GM21360 (cell line): ENCODE measurements around the gene SGPP2.

Experiments used
- ATAC-seq: cut with Tn5 transposase; IDR thresholded peaks from one replicate; pipeline ENCODE4 v1.9.1; 2021; ENCODE audit warnings: mild to moderate bottlenecking, moderate library complexity; ENCODE audit not compliant: unreplicated experiment

SGPP2 gene

DNA sequence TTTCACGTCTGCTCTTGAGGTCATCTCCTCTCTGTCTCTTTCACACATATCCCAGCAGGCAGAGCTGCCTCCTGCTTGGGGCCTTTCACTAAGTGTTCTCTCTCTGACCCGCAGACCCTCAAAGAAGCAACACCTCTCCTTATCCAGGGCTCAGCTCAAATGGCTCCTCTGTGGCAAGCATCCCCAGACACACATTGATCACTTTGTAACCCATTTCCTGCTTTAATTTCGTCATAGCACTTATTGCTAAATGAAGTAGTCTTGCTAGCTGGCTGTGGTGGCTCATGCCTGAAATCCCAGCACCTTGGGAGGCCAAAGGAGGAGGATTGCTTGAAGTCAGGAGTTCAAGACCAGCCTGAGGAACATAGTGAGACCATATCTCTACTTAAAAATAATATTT lies 41.4 kb downstream of the SGPP2 start:
- no peak for ATAC-seq

DNA sequence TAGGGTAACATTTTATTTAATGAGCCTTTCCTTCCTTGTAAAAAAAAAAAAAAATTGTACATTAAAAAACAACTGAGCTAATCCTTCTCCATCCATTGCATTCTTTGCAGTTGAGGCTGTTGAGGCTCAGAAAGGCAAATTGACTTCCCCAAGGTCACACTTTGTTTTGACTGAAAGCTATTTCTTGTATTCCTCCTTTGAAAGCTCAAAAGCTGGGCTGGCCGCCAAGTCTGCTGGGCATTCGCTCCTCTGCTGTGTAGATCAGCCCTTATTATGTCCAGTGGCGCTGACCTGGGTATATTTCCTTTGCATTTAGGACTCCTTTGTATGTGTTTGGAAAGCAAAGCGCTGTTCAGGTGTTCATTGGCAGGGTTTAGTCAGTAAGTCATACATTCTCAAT lies 44.0 kb downstream of the SGPP2 start:
- ATAC-seq: no peak

DNA sequence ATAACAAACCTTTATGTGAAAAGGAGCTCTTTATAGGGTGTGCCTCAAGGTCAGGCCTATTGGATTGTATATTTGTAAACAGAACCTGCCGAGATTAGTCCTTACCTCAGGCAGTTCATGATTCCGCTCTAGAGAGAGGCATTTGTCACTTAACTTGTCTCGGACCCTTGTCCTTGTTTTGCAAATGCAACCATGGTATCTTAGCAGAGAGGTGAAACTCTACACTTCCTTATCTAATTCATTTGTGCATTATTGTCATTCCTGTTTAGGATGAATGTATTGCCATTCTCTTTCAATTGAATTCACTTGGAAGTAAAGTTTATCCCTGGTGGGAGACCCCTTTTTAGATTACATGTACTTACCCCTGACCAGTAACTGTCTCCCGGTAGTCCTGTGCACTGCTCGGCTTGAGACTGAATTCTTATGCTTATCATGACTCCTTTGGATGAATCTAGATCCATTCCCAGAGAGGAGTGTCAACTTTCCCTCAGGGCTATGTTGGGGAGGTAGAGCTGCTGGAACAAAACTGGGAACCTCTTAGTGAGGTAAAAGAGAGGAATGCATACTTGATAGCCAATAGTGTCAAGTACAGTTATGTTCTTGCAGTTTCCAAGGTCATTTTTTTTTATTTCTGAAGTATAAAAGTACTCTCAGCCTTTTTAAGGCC lies 46.6 kb downstream of the SGPP2 start:
- ATAC-seq: no peak

- ATAC-seq: no peak
Observed at GRCh38 chr2:222477962-222478608, 53.7 kb downstream of the SGPP2 start.

- no peak for ATAC-seq
Observed at GRCh38 chr2:222479859-222480258, 55.5 kb downstream of the SGPP2 start.

GRCh38 chr2:222480497-222480896 lies 56.2 kb downstream of the SGPP2 start:
- no peak for ATAC-seq

DNA sequence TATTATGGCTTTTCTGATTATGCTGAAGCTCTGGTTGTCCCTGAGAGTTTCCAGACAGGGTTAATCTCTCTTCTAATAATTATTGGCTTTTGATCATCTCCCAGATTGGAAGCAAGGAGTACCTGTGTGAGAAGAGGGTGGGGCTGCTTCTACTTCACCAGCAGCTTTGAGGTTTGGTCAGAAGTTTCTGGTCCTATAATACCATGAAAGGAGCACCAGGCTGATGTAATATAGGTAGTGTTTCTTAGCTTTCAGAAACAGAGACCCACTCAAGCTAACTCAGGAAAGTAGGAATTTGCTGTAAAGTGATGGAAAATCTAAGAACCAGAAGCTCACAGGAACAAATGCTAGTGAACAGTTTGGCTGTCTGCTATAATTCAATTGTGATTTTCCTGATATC lies 57.6 kb downstream of the SGPP2 start:
- no peak for ATAC-seq

DNA sequence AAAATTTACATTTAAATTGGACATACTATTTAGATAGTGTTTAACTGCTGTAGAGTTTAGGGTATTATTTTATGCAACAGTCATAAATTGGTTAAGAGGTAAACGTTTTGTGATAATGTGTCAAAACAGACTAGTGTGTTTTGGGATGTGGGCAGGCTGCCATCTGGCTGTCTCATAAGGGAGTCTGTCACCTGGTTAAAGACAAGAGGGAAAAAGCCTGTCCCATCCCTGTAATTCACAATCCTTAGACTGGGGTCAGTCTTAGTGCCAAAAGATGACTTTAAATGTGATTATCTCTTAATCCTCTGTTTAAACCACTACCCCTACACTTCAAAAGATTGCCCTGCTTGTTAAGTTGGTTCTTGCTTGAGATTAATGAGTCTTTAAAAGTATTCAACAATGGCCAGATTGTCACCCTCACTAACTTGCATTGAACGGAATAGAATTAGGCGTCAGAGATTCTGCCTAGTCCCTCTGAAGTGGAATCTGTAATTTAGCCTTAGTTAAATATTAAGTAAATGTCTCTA lies 59.2 kb downstream of the SGPP2 start:
- no peak for ATAC-seq

- ATAC-seq: no peak
Observed at GRCh38 chr2:222485367-222486211, 61.2 kb downstream of the SGPP2 start.

- ATAC-seq: no peak
Observed at GRCh38 chr2:222490131-222490530, 65.8 kb downstream of the SGPP2 start.

DNA sequence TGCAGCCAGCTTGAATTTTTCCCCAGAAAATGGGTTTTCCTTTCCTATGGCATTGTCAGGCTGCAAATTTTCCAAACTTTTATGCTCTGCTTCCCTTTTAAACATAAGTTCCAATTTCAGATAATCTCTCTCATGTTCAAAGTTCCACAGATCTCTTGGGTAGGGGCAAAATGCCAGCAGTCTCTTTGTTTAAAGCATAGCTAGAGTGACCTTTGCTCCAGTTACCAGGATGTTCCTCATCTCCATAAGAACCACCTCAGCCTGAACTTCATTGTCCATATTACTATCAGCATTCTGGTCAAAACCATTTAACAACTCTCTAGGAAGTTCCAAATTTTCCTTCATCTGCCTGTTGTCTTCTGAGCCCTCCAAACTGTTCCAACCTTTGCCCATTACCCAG lies 68.3 kb downstream of the SGPP2 start:
- no peak for ATAC-seq

DNA sequence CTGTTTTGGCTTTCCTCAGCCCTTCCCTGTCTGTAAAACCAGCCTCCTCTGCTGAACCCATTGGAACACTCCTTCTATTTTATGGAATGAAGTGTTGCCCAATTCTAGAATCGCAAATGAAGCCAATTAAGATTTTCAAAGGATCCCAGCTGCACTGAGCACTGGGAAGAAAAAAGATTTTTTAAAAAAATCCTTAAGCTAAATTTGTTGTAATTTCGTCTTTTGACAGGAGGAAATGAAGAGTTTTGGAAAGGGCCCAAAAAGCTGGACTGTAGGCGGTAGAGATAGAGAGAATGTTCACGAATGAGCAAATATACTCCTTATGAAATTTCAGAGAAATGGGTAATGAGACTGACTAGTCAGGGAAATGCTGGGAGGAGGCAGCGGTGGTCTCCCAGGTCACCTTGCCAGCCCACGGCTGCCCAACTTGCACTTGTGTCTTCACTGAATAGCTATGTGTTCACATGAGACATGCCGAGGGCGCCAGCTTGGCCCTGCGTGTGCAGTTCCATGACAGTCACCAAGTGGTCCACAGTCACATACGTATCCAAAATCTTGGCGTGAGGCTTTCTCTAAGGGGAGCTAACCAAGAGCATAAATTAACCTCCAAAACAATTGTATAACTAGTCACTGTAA lies 69.9 kb downstream of the SGPP2 start:
- ATAC-seq: no peak

DNA sequence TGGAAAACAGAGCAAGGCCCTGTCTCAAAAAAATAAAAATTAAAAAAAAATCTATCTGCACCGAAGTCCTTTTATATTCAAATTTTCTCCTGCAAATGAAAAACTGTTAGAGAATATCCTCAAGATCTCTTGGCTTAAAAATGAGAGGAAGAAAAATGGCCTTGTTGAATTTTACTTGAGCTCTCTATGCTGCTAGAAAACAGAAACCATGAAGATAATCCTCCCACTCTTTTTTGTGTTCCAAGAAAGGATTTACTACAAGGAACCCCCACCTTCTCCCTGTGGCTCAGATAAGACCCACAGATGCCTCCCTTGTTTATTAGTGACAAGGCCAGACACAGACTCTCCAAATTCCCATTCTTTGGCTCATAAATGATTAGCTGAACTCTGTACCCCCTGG lies 71.0 kb downstream of the SGPP2 start:
- no peak for ATAC-seq

DNA sequence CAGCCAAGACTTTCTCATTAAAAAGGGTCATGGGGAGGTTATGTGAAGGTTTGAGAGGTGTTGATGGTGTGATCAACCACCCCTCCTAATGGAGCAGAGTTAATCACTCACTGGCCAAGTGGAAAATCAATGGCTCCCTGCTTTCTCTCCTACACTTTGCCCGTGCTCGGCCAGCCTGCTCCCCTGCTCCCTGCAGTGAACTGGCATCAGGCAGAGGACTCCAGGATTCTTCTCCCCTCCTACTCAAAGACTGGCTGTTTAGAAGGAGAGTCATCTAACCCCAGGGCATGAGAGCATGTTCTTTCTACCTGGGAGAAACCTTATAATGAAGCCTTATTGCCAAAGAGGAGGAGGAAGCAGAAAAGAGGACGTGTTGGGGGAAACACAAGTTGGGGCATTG lies 74.9 kb downstream of the SGPP2 start:
- no peak for ATAC-seq

DNA sequence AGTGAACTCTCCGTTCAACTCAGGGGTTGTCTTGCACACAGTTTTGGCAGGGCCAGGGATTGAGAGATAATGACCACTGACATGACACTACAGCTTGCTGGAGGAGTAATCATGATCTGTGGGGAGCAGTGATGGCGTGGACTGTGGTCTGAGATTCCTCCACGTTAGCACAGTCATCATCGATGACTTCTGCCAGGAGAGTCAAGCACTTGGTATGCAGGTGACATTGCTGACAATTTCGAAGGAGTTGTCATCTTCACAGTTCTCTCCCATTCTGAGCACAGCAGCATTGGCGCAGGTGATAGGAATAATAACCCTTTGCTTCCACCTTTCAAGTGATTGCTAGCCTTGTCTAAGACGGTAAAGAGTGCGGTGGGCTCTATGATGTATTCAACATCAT lies 79.8 kb downstream of the SGPP2 start:
- no peak for ATAC-seq

- peak; percentile 96 for ATAC-seq
Observed at GRCh38 chr2:222504719-222505118, 80.4 kb downstream of the SGPP2 start.

- no peak for ATAC-seq
Observed at GRCh38 chr2:222506230-222506935, 82.0 kb downstream of the SGPP2 start.

GRCh38 chr2:222514901-222515300 lies 90.6 kb downstream of the SGPP2 start:
- no peak for ATAC-seq

DNA sequence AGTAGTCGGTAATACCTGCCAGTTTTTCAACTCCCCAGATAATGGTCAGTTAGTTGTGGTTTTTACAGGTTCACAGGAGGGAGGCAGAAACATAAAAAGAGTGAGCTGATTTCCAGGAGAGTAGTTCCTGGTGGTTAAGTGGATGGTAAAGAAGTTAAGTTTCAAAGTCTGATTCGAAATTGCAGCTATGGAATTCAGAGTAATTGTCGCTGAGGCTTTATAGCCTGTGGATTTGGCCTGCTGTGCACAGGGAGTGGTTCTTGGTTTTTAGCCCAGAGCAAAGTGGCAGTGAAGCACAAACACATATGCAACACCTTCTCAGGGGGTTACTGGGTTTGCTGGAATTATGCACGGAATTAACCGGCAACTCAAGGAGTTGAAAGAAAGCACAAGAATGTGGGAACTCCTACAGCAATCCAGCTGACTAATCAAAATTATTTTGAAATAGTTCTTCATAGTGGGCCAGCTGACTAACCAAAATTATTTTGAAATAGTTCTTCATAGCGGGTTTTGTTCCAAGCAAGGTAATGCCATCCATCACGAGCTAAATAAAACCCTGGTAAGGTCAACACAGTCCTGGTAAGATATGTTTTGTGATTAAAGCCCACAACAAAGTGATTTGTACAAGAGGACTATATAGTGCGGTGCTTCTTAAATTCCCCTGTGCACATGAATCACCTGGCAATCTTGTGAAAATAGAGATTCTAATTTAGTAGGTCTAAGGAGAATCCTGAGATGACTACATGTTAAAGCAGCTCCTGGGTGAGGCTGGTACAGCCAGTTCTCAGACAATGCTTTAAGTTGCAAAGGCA lies 94.4 kb downstream of the SGPP2 start:
- no peak for ATAC-seq

DNA sequence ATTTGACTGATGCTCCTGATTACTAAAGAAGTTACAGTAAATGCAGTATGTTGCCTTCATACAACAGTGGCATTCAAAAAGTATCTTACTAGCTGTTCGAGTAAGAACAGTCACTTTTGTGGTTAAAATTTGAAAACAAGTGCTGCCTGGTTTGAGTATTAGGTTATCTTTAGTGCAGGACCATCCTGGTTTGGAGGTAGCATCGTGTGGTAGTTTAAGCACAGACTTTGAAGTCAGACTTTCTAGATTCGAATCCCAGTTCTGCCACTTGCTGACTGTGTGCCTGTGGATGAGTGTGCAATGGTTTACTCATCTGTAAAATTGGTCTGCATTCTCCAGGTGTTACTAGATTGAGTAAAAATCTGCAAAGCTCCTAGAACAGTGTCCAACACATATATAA lies 96.8 kb downstream of the SGPP2 start:
- peak; percentile 72 for ATAC-seq
